Measurements from ENCODE around the gene RHOU. TPM values are rescaled to one million over a fixed set of nuclear protein-coding genes. Genes with fewer than 3 reads are reported as not detected.

The RHOU gene
- total and polyA plus RNA-seq, 2 of the 13 experiments (the other 11 are each of a cell fraction or from before 2014, with no cell fraction given), result 11.9 to 18.5 TPM

GRCh38 chr1:228734881-228735801, at the start of gene RHOU (continued):
- TF ChIP-seq SALL2 (CRISPR knock-in tag; IDR thresholded peaks at IDR 0.05) (peak; percentile 89), MAX (IDR thresholded peaks at IDR 0.05) (peak; percentile 56), ZNF530 (CRISPR knock-in tag; IDR thresholded peaks at IDR 0.05; ENCODE audit: low read depth) (no peak), KDM1A (CRISPR knock-in tag; IDR thresholded peaks at IDR 0.05) (no peak), RBFOX2 (IDR thresholded peaks at IDR 0.05; ENCODE audit: low read depth, low read length) (peak; percentile 90), ZNF34 (CRISPR knock-in tag; IDR thresholded peaks at IDR 0.05; ENCODE audit: borderline replicate concordance) (no peak), ERF (CRISPR knock-in tag; IDR thresholded peaks at IDR 0.05) (peak; percentile 51), HES4 (CRISPR knock-in tag; IDR thresholded peaks at IDR 0.05; ENCODE audit: borderline replicate concordance) (no peak; the same call in 1 of the 2 replicates), ZNF296 (CRISPR knock-in tag; conservative IDR thresholded peaks at IDR 0.05) (no peak), ZFP1 (CRISPR knock-in tag; IDR thresholded peaks at IDR 0.05) (no peak), ZBTB7B (CRISPR knock-in tag; IDR thresholded peaks at IDR 0.05) (no peak; the same call in 1 of the 2 replicates), IRX3 (CRISPR knock-in tag; IDR thresholded peaks at IDR 0.05; ENCODE audit: borderline replicate concordance, low read depth) (no peak; the same call in 1 of the 2 replicates), HOXA7 (CRISPR knock-in tag; IDR thresholded peaks at IDR 0.05) (no peak), ATF7 (IDR thresholded peaks at IDR 0.05) (no peak), ATF7 (CRISPR knock-in tag; IDR thresholded peaks at IDR 0.05) (no peak), ZNF691 (CRISPR knock-in tag; IDR thresholded peaks at IDR 0.05; ENCODE audit: borderline replicate concordance, low read depth) (no peak), NONO (IDR thresholded peaks at IDR 0.05) (no peak), NONO (CRISPR knock-in tag; conservative IDR thresholded peaks at IDR 0.05) (0 out of 2 replicates have a peak, but pooled peaks have one; percentile 49), MAFF (IDR thresholded peaks at IDR 0.05; ENCODE audit: low read depth, low read length) (no peak), KLF15 (CRISPR knock-in tag; IDR thresholded peaks at IDR 0.05; ENCODE audit: borderline replicate concordance) (peak; percentile 82), ZNF605 (CRISPR knock-in tag; IDR thresholded peaks at IDR 0.05) (no peak), ZNF12 (CRISPR knock-in tag; IDR thresholded peaks at IDR 0.05) (no peak), BCL3 (CRISPR knock-in tag; IDR thresholded peaks at IDR 0.05) (0 out of 2 replicates have a peak, but pooled peaks have one; percentile 9), SNRNP70 (IDR thresholded peaks at IDR 0.05; ENCODE audit: low read depth, low read length) (no peak), ZNF331 (CRISPR knock-in tag; IDR thresholded peaks at IDR 0.05) (peak; percentile 40; the same call in 1 of the 2 replicates)
- TF ChIP-seq, protein P1, sequence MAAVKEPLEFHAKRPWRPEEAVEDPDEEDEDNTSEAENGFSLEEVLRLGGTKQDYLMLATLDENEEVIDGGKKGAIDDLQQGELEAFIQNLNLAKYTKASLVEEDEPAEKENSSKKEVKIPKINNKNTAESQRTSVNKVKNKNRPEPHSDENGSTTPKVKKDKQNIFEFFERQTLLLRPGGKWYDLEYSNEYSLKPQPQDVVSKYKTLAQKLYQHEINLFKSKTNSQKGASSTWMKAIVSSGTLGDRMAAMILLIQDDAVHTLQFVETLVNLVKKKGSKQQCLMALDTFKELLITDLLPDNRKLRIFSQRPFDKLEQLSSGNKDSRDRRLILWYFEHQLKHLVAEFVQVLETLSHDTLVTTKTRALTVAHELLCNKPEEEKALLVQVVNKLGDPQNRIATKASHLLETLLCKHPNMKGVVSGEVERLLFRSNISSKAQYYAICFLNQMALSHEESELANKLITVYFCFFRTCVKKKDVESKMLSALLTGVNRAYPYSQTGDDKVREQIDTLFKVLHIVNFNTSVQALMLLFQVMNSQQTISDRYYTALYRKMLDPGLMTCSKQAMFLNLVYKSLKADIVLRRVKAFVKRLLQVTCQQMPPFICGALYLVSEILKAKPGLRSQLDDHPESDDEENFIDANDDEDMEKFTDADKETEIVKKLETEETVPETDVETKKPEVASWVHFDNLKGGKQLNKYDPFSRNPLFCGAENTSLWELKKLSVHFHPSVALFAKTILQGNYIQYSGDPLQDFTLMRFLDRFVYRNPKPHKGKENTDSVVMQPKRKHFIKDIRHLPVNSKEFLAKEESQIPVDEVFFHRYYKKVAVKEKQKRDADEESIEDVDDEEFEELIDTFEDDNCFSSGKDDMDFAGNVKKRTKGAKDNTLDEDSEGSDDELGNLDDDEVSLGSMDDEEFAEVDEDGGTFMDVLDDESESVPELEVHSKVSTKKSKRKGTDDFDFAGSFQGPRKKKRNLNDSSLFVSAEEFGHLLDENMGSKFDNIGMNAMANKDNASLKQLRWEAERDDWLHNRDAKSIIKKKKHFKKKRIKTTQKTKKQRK (IDR thresholded peaks at IDR 0.05; ENCODE audit: low read length), result no peak

Measured in HepG2 (cell line).